LNCAP (cell line): Measurements from ENCODE around the gene NRF1.

Experiments
- CTCF ChIP-seq: fragments of 450-650 bp; IDR thresholded peaks from 2 replicates; pipeline ENCODE4 v1.5.1; 2017; ENCODE audit warnings: mild to moderate bottlenecking

The NRF1 gene

GRCh38 chr7:129635300-129636029, 23.9 kb downstream of the NRF1 start:
- peak; percentile 80 for TF ChIP-seq CTCF

DNA sequence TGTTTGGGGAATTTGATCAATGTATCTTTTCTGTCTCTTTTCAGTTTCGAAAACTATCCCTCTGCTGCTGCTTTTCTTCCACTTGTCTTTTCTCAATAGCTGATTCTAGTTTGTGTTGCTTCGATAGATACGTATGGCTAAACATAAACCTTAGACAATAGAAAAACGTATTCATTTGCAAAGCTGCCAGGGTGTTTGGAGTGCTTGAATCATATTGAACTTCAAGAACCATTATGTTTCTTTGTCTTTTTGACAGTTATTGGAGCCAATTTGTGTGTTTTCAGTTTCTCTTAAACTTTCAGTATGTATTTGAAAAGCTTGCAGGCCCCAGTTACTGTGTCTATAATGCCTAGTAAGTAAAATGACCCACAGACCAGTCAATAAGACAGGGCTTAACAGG, 25.1 kb downstream of the NRF1 start:
- no peak for TF ChIP-seq CTCF

DNA sequence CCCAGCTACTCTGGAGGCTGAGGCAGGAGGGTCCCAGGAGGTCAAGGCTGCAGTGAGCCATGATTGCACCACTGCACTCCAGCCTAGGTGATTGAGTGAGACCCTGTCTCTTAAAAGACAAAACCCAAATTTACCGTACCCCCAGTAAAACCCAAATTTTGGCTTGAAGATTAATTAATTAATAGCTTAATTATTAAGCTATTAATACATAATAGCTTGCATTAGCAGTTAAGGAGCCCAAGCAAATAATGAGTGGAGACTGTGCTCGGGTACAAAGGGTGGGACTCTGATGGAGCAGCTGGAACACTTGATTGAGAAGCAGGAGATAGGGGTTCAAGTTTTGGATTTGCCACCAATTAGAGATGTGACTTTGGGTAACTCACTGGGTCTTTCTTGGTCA, 28.9 kb downstream of the NRF1 start:
- TF ChIP-seq CTCF = no peak

GRCh38 chr7:129642871-129643549, 31.5 kb downstream of the NRF1 start:
- no peak for TF ChIP-seq CTCF

DNA sequence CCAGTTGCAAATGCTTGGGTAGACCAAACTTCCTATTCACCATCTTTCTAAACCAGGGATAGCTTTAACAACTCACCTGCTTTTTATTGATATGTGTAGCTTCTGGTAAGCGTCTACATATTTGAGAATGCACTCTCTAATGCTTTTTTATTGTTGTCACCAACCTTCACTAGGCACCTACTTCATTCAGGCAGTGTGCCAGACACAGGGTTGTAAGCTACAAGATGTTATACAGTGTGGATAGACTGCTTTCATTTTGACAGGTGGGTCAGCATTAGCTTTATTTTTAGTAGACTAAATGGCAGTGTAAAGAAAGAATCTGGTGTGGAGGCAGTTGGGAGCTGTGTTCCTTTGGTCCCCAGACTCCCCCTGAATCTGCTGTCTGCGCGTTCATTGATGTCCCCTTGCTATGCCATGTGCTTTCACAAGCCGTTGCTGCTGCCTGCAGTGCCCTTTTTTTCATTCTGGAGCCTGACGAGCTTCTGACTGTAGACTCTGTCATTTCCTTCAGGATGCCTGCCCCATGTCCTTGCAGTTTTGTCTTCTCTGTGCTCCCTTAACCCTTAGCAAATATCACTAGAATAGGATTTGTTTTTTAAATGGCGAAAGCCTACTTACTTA, 32.1 kb downstream of the NRF1 start:
- TF ChIP-seq CTCF = no peak

DNA sequence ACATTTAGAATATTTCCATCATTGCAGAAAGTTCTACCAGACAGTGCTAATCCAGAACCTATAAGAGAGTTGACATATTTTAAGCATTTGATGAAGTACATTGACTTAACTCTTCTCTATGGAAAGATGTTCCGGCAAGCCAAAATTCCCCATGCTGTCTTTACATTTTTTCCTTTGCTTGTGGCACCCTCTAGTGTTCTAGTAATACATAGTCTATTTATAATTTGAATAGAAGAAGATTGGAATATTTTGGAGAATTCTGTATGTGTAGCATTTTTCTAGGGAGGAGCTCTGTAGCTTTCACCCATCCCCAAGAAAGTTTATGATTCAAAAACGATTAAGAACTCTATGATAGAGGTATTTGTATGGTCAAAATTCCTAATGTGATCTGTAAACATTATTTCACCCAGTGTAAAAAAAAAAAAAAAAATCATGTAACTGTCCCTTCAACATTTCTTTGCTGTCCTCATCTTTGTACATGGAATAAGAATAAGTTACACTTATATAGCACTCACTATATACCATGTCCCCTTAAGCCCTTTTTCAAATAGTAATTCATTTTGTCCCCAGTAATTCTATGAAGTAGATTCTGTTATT, 33.2 kb downstream of the NRF1 start:
- TF ChIP-seq CTCF = peak; percentile 54

GRCh38 chr7:129646369-129647021, 35.0 kb downstream of the NRF1 start:
- TF ChIP-seq CTCF = no peak
